ENCODE measurements around the gene SMIM36.
"Not testable (repeated sequence)": the region's sequence is repeated elsewhere in the genome, so short reads cannot be mapped to it uniquely, and the experiment has no call there.

Gene SMIM36

GRCh38 chr17:55510986-55511721 is at the start of gene SMIM36:
Gene SMIM36, minus strand, starts transcription at chr17:55511452.
- no peak for DNase-seq

GRCh38 chr17:55555772-55556171 is 44.5 kb upstream of the SMIM36 start:
- no peak for DNase-seq

- DNase-seq: peak; percentile 25
These were observed 37.9 kb upstream of the SMIM36 start for GRCh38 chr17:55549140-55549539.

- DNase-seq: no peak
These were observed 35.9 kb upstream of the SMIM36 start for GRCh38 chr17:55546991-55547664.

- DNase-seq: no peak
These were observed 35.2 kb upstream of the SMIM36 start for GRCh38 chr17:55546481-55546880.

- DNase-seq: no peak
These were observed 34.6 kb upstream of the SMIM36 start for GRCh38 chr17:55545806-55546205.

- DNase-seq: no peak
These were observed 32.5 kb upstream of the SMIM36 start for GRCh38 chr17:55543709-55544108.

- no peak for DNase-seq
These were observed 29.3 kb upstream of the SMIM36 start for GRCh38 chr17:55540414-55541091.

- DNase-seq: no peak
These were observed 25.0 kb upstream of the SMIM36 start for GRCh38 chr17:55536205-55536604.

GRCh38 chr17:55533608-55534007 is 22.4 kb upstream of the SMIM36 start:
- no peak for DNase-seq

GRCh38 chr17:55532670-55533069 is 21.4 kb upstream of the SMIM36 start:
- DNase-seq: no peak

GRCh38 chr17:55531053-55531728 is 19.9 kb upstream of the SMIM36 start:
- no peak for DNase-seq

- DNase-seq: no peak
These were observed 18.8 kb upstream of the SMIM36 start for GRCh38 chr17:55530064-55530463.

GRCh38 chr17:55527540-55528118 is 16.4 kb upstream of the SMIM36 start:
- peak; percentile 68 for DNase-seq

GRCh38 chr17:55524440-55525220 is 13.4 kb upstream of the SMIM36 start:
- DNase-seq: no peak

GRCh38 chr17:55523032-55523431 is 11.8 kb upstream of the SMIM36 start:
- not testable (repeated sequence) for DNase-seq

- no peak for DNase-seq
These were observed 9.9 kb upstream of the SMIM36 start for GRCh38 chr17:55521186-55521585.

- DNase-seq: no peak
These were observed 9.2 kb upstream of the SMIM36 start for GRCh38 chr17:55520402-55520801.

GRCh38 chr17:55518510-55518909 is 7.3 kb upstream of the SMIM36 start:
- DNase-seq: no peak

- peak; percentile 84 for DNase-seq
These were observed 2.8 kb upstream of the SMIM36 start for GRCh38 chr17:55513885-55514590.

- not testable (repeated sequence) for DNase-seq
These were observed 3.6 kb downstream of the SMIM36 start for GRCh38 chr17:55507669-55508068.

Data from NCI-H1694 (cell line).